ENCODE data around the gene TBC1D25. TPM values are rescaled to one million over a fixed set of nuclear protein-coding genes. Genes with fewer than 3 reads are reported as not detected.

Gene TBC1D25
- total and polyA plus RNA-seq, 12 donors = 6.1 to 22.6 (median 18.2) TPM

DNA sequence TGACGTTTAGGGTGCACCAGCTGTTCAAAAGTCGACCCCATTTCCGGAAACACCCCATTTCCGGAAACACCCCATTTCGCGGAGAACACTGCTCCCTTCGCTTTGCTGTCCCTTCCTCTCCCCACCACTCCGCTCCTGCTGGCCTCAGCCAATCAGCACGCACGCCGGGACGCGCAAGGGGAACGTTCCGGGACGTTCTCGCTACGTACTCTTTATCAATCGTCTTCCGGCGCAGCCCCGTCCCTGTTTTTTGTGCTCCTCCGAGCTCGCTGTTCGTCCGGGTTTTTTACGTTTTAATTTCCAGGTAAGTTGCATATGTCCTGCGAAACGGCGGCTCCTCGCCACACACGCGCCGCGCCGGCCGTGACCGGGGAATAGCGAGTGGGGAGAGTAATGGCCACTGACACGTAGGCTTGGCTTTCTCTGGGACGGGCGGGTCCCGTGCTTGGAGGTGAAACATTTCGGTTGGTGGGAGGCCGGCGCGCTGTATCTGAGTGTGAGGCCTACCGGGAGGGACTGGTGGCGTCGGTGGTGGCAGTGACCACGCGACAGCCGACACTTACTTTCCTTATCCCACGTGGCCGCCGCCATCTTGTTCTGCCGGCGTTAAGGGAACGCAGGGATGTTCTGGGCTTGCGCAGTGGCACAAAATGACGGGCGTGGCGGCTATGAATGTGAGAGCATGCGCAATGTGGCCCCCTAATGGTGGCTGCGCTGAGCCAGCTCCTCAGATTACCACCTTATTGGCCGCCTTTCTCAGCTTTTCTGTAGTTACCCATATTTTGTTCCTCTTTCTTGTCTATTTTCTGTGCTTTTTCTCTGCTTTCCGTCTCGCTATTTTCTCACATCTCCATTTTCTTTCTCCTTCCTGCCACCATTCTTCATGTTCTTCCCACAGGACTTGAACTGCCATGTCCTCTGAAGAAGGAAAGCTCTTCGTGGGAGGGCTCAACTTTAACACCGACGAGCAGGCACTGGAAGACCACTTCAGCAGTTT, 35.1 kb downstream of the TBC1D25 start, which contains the start of gene RBM3:
Gene RBM3, plus strand, starts transcription at position 215 of the 997 bp plus-strand sequence. Its CDS starts 697 bp downstream, at position 912.
- intact Hi-C loops (cut with DNase I) = loop anchor here in 3 of 10 donors (2.0 to 10.0 kb wide), 3 partner anchors 16 to 1340 kb away; partner anchors contain the start of genes PORCN (in 1 of the 3) and USP11 (in 1 of the 3)
- H3K4me3 ChIP-seq = peak within 1 kb of the TSS; percentile 56 to 87 (median 78)
- DNase-seq (peak; percentile 91 to 94), ATAC-seq (peak; percentile 95 to 99 (median 98))
- peaks cover 8 to 24% (median 14%) of the 10 kb centered on the region in 9 donors for H3K4me1 ChIP-seq
- H3K27me3 ChIP-seq = no peaks in the 10 kb centered on the region
- peak within 1 kb of the TSS; percentile 91 to 100 (median 99) for H3K27ac ChIP-seq
- H3K36me3 ChIP-seq = peaks cover 0 to 46% (median 30%) of the 10 kb centered on the region in 9 donors
- H3K9me3 ChIP-seq = no peaks in the 10 kb centered on the region
- TF ChIP-seq, protein P1, sequence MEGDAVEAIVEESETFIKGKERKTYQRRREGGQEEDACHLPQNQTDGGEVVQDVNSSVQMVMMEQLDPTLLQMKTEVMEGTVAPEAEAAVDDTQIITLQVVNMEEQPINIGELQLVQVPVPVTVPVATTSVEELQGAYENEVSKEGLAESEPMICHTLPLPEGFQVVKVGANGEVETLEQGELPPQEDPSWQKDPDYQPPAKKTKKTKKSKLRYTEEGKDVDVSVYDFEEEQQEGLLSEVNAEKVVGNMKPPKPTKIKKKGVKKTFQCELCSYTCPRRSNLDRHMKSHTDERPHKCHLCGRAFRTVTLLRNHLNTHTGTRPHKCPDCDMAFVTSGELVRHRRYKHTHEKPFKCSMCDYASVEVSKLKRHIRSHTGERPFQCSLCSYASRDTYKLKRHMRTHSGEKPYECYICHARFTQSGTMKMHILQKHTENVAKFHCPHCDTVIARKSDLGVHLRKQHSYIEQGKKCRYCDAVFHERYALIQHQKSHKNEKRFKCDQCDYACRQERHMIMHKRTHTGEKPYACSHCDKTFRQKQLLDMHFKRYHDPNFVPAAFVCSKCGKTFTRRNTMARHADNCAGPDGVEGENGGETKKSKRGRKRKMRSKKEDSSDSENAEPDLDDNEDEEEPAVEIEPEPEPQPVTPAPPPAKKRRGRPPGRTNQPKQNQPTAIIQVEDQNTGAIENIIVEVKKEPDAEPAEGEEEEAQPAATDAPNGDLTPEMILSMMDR (IDR thresholded peaks at IDR 0.05) = peak; percentile 11 to 63 (median 46)
- WGBS, 2 donors = 0% methylated on average over 62 to 71 of the region's 71 CpGs

DNA sequence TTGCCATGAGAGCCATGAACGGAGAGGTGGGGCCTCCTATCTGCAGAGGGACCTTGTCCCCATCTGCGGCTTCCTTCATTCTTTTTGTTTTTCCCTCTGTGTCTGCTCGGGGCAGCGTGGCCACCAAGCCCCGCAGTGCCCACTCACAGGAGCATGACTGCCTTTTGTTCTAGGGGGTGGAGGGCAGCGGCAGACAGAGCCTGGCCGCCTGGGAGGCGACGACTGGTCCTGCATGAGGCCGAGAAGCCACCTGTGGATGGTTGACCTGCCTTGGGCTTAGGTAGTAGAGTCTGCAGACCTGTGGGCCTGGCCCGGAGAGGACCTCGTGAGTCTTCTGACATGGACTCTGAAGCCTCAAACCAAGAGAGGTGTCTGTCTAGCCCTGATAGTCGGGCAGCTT, 36.1 kb downstream of the TBC1D25 start:
- peaks cover 8 to 24% (median 14%) of the 10 kb centered on the region in 9 donors for H3K4me1 ChIP-seq
- TF ChIP-seq, protein P1 (IDR thresholded peaks at IDR 0.05) = no peak
- H3K36me3 ChIP-seq = peaks cover 0 to 49% (median 30%) of the 10 kb centered on the region in 9 donors
- H3K27me3 ChIP-seq = no peaks in the 10 kb centered on the region
- ATAC-seq (no peak), DNase-seq (no peak)
- H3K27ac ChIP-seq = peak overlapping the region in 7 of 10 donors; percentile 10 to 99 (median 99)
- 60 to 69% methylated on average over 13 of the region's 13 CpGs for WGBS, 2 donors
- intact Hi-C loops (cut with DNase I) = loop anchor here in 3 of 10 donors (2.0 to 10.0 kb wide), 3 partner anchors 15 to 1341 kb away; partner anchors contain the start of genes PORCN (in 1 of the 3) and USP11 (in 1 of the 3)
- H3K4me3 ChIP-seq = peak overlapping the region in 9 of 10 donors; percentile 56 to 87 (median 78)
- no peaks in the 10 kb centered on the region for H3K9me3 ChIP-seq

DNA sequence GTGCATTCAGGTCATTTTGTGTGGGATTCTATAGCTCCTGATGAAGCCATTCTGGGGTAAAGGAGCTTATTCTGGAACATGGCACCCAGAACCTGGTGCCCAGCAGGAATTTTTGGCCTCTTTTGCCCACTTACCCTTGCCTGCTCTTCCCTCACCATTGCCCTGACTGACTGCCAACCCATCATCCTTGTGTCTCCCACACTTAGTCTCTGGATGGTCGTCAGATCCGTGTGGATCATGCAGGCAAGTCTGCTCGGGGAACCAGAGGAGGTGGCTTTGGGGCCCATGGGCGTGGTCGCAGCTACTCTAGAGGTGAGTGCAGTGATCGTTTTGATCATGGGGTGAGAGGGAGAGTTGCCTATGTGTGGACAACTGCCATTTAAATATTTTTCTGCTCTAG, 36.6 kb downstream of the TBC1D25 start:
- intact Hi-C loops (cut with DNase I) = loop anchor here in 2 of 10 donors (10.0 kb wide), 2 partner anchors 71 to 1341 kb away; partner anchors contain the start of genes PORCN (in 1 of the 2) and USP11 (in 1 of the 2)
- WGBS, 2 donors = 59 to 61% methylated on average over 6 of the region's 6 CpGs

More for the DNA sequence above, 36.6 kb downstream of the TBC1D25 start:
- Histone ChIP-seq H3K4me1 (peaks cover 8 to 24% (median 14%) of the 10 kb centered on the region in 9 donors), H3K27me3 (no peaks in the 10 kb centered on the region), H3K9me3 (no peaks in the 10 kb centered on the region), H3K36me3 (peaks cover 0 to 49% (median 30%) of the 10 kb centered on the region in 9 donors), H3K27ac (peak overlapping the region in 3 of 10 donors; percentile 97 to 99 (median 99)), H3K4me3 (peak overlapping the region in 8 of 10 donors; percentile 56 to 87 (median 77))
- ATAC-seq (no peak), DNase-seq (no peak)
- TF ChIP-seq, protein P1 (IDR thresholded peaks at IDR 0.05) = no peak

All from heart right ventricle (tissue), 16 donors.